ENCODE data around the gene TCOF1. TPM values are rescaled to one million over a fixed set of nuclear protein-coding genes. Genes with fewer than 3 reads are reported as not detected.
A peak's percentile ranks its signal among the peaks of the same experiment; 100 is the strongest.

Gene TCOF1
- total RNA-seq, 4 donors from 2014 or later = 19.4 to 85.0 (median 28.2) TPM

DNA sequence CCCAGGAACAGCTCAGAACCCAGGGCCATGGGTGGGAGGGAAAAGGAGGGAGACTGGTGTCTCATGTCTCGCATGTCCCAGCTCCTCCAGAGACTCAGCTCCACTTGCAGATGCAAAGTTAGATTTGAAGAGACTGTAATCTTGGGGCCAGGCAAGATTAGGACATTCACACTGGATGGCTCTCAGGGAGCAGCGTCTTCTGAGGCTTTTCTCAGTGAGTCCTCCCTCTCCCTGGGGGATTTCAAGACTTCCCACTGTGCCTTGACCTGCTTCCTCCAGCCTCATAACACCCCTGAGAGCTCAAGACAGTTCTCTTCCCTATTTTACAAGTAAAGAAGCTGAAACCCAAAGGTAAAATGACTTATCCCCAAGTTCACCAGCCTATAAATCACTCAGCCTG lies 10.5 kb upstream of the TCOF1 start:
- Histone ChIP-seq H3K9me3 (no peaks in the 10 kb centered on the region), H3K27ac (no peak overlapping the region), H3K27me3 (no peaks in the 10 kb centered on the region), H3K36me3 (no peaks in the 10 kb centered on the region), H3K4me1 (peaks cover 0 to 9% (median 4%) of the 10 kb centered on the region in 4 donors), H3K4me3 (no peak overlapping the region)
- DNase-seq = no peak
- TF ChIP-seq POLR2A (IDR thresholded peaks at IDR 0.05) = no peak
- TF ChIP-seq, protein P1, sequence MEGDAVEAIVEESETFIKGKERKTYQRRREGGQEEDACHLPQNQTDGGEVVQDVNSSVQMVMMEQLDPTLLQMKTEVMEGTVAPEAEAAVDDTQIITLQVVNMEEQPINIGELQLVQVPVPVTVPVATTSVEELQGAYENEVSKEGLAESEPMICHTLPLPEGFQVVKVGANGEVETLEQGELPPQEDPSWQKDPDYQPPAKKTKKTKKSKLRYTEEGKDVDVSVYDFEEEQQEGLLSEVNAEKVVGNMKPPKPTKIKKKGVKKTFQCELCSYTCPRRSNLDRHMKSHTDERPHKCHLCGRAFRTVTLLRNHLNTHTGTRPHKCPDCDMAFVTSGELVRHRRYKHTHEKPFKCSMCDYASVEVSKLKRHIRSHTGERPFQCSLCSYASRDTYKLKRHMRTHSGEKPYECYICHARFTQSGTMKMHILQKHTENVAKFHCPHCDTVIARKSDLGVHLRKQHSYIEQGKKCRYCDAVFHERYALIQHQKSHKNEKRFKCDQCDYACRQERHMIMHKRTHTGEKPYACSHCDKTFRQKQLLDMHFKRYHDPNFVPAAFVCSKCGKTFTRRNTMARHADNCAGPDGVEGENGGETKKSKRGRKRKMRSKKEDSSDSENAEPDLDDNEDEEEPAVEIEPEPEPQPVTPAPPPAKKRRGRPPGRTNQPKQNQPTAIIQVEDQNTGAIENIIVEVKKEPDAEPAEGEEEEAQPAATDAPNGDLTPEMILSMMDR (IDR thresholded peaks at IDR 0.05) = no peak

DNA sequence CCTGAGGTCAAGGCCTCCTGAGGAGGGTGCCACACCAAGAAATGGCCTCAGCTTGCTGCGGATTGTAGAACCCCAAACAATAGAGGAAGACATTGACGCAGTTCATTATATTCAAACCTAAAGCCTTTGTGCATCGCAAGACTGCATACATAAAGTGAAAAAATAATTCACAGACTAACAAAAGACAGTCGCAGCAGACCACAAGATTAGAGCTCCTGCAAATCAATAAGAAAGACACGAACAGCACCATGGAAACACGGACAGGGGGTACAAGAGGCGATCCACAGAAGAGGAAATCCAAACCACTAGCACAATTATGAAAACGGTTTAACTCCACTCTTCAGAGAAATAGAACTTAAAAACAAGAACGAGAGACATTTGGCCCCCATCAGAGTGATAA lies 10.0 kb upstream of the TCOF1 start:
- Histone ChIP-seq H3K9me3 (no peaks in the 10 kb centered on the region), H3K4me1 (peaks cover 0 to 9% (median 4%) of the 10 kb centered on the region in 4 donors), H3K27me3 (no peaks in the 10 kb centered on the region), H3K4me3 (no peak overlapping the region), H3K27ac (no peak overlapping the region), H3K36me3 (no peaks in the 10 kb centered on the region)
- no peak for DNase-seq
- TF ChIP-seq, protein P1 (IDR thresholded peaks at IDR 0.05) = no peak
- TF ChIP-seq POLR2A (IDR thresholded peaks at IDR 0.05) = no peak

DNA sequence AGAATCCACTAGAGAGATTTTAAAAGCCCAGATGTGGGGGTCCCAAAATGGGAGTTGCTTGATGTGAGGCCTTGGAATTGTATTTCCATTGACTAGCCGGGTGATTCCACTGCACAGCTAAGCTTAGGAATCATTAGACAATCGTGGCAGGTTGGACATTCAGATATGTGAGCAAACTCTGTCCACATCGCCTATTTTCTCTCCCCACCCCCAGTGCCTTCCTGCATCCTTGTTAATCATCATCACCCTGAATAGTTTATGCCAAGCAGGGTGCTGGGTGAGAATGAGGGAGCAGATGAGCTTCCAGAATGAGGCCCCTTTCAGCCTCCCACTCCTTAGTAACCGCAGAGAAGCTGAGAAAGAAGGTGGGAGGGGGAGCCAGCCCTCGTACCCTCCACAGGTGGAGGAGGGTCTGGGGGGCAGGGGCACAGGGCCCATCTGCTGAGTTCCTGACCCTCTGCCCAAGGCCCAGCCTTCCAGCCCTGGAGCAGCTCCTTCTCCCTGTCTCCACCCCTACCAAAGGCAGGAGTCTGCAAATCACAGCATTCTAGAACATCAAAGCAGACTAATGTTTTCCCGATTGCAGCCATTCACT lies 7.7 kb upstream of the TCOF1 start:
- Histone ChIP-seq H3K36me3 (no peaks in the 10 kb centered on the region), H3K27ac (no peak overlapping the region), H3K4me3 (no peak overlapping the region), H3K27me3 (no peaks in the 10 kb centered on the region), H3K4me1 (peaks cover 0 to 9% (median 4%) of the 10 kb centered on the region in 4 donors), H3K9me3 (no peaks in the 10 kb centered on the region)
- no peak for DNase-seq
- TF ChIP-seq, protein P1 (IDR thresholded peaks at IDR 0.05) = no peak
- TF ChIP-seq POLR2A (IDR thresholded peaks at IDR 0.05) = no peak

DNA sequence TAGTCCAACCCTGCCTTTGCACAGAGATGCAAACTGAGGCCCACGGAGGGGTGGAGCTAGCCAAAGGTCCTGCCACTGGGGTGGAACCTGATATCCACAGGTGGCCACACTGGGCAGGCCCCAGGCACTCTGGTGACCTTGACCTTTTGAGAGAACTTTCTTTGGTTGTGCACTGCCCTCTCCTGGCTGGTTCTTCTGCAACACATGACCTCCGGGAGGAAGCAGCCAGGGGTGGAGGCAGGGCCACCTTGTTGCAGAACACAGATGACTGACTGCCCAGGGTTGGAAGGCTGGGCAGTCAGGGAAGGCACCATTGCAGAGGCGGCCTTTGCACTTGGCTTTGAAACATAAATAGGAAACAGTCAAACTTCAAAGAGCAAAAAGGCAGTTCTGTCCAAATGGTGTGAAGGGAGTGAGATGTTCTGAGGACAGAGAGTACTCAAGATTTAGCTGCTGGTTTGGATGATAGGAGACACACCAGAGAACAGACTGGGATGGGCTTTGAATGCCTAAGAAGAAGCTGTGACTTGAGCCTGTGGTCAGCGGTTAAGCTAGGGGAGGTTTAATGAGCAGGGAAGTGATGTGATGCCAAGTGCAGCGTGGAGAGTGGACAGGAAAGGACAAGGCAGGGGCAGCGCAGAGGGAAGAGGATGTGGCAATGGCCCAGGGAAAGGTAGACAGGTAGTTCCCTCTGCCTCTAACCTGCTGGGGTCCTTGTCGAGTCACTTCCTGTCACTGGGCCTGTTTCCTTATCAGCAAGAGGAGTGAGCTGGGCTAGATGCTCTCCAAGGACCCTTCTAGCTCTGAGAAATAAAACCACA lies 6.8 kb upstream of the TCOF1 start:
- TF ChIP-seq, protein P1 (IDR thresholded peaks at IDR 0.05) = peak; percentile 32 to 70 (median 58)
- no peak for TF ChIP-seq POLR2A (IDR thresholded peaks at IDR 0.05)
- Histone ChIP-seq H3K4me1 (peaks cover 0 to 9% (median 4%) of the 10 kb centered on the region in 4 donors), H3K9me3 (no peaks in the 10 kb centered on the region), H3K36me3 (no peaks in the 10 kb centered on the region), H3K27me3 (no peaks in the 10 kb centered on the region), H3K4me3 (no peak overlapping the region), H3K27ac (peak overlapping the region in 1 of 4 donors; percentile 27)
- peak; percentile 69 to 87 (median 77) for DNase-seq

DNA sequence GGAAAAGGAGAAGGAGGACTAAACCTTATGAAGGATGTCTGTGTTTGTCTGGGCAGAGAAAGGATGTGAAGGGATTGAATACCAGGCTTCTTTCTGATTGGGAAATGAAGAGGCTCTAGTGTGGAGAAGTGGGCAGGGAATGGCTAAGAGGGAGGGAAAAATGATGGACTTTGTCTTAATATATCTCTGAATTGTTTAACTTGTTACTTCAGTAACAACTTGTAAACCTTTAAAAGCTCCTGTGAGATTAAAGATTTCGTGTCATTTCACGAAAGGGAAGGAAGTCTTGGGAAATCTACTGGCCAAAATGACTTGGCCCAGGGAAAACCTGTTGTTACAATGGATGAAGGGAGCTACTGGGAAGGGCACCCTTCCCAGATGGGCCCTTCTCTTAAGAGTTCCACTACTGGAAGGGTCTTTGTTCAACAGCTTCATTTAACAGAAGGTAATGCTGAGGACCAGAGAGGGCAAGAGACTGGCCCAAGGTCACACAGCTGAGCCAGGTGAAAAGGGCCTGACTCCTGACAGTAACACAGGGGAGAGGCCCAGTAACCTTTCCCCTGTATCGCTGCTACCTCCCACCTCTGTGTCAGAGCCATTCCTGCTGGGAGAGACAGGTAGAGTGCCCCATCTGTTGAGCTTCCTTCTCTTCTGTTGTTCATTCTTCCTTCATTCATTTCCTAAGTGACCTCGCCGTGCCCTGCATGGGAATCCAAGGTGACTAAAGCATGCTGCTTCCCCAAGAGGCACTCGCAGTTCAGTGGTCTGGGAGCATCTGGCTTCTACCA lies 5.1 kb upstream of the TCOF1 start:
- Histone ChIP-seq H3K27me3 (no peaks in the 10 kb centered on the region), H3K4me1 (peaks cover 0 to 15% (median 4%) of the 10 kb centered on the region in 4 donors), H3K4me3 (no peak overlapping the region), H3K9me3 (no peaks in the 10 kb centered on the region), H3K36me3 (no peaks in the 10 kb centered on the region), H3K27ac (no peak overlapping the region)
- no peak for DNase-seq
- TF ChIP-seq, protein P1 (IDR thresholded peaks at IDR 0.05) = no peak
- TF ChIP-seq POLR2A (IDR thresholded peaks at IDR 0.05) = no peak
